H9 (cell line): Measurements from ENCODE around the gene RIC1. TPM values are rescaled to one million over a fixed set of nuclear protein-coding genes. Genes with fewer than 3 reads are reported as not detected.
"Not testable (repeated sequence)": the region's sequence is repeated elsewhere in the genome, so short reads cannot be mapped to it uniquely, and the experiment has no call there.

Experiments used
- DNase-seq: peaks from one replicate; pipeline ENCODE4 v3.0.0-alpha.2; 2017
- H2AFZ ChIP-seq: one replicate; pipeline ENCODE4 v1.6.1; 2013; ENCODE audit warnings: mild to moderate bottlenecking, low read length, control low read depth, moderate library complexity
- H2AK5ac ChIP-seq: 2 replicates; pipeline ENCODE4 v1.6.1; 2013; ENCODE audit warnings: low read length, control low read depth, mixed read lengths; ENCODE audit not compliant: insufficient read length
- H2BK120ac ChIP-seq: one replicate; pipeline ENCODE4 v1.6.1; 2013; ENCODE audit warnings: low read depth, mild to moderate bottlenecking, low read length, control low read depth, inconsistent platforms; ENCODE audit not compliant: poor library complexity, severe bottlenecking
- H2BK12ac ChIP-seq: 2 replicates; pipeline ENCODE4 v1.6.1; 2013; ENCODE audit warnings: low read length, control low read depth, mixed read lengths, low read depth; ENCODE audit not compliant: insufficient read length
- H2BK15ac ChIP-seq: 2 replicates; pipeline ENCODE4 v1.6.1; 2013; ENCODE audit warnings: low read depth, low read length, control low read depth
- H2BK20ac ChIP-seq: one replicate; pipeline ENCODE4 v1.6.1; 2013; ENCODE audit warnings: low read depth, mild to moderate bottlenecking, low read length, control low read depth, inconsistent platforms; ENCODE audit not compliant: poor library complexity, severe bottlenecking
- H2BK5ac ChIP-seq: 2 replicates; pipeline ENCODE4 v1.6.1; 2013; ENCODE audit warnings: low read length, control low read depth, mixed read lengths; ENCODE audit not compliant: insufficient read length
- H3K14ac ChIP-seq: 2 replicates; pipeline ENCODE4 v1.6.1; 2013; ENCODE audit warnings: low read length, control low read depth; ENCODE audit not compliant: insufficient read depth
- H3K18ac ChIP-seq: 2 replicates; pipeline ENCODE4 v1.6.1; 2013; ENCODE audit warnings: low read depth, mild to moderate bottlenecking, mixed read lengths, low read length, control low read depth; ENCODE audit not compliant: insufficient read length
- H3K23ac ChIP-seq: 2 replicates; pipeline ENCODE4 v1.6.1; 2013; ENCODE audit warnings: low read length, control low read depth, mixed read lengths, low read depth; ENCODE audit not compliant: insufficient read length
- H3K23me2 ChIP-seq: 2 replicates; pipeline ENCODE4 v1.6.1; 2013; ENCODE audit warnings: low read depth, mild to moderate bottlenecking, mixed read lengths, low read length, control low read depth; ENCODE audit not compliant: insufficient read length, poor library complexity, severe bottlenecking
- H3K27ac ChIP-seq: 2 replicates; pipeline ENCODE4 v1.5.1; 2013; ENCODE audit warnings: low read length, control low read depth, mixed read lengths, low read depth; ENCODE audit not compliant: insufficient read length
- H3K27me3 ChIP-seq: 2 replicates; pipeline ENCODE4 v1.6.1; 2013; ENCODE audit warnings: low read length, control low read depth, inconsistent platforms; ENCODE audit not compliant: insufficient read depth
- H3K4ac ChIP-seq: 2 replicates; pipeline ENCODE4 v1.6.1; 2013; ENCODE audit warnings: low read depth, mild to moderate bottlenecking, control low read depth, inconsistent platforms, low read length, moderate library complexity
- H3K4me1 ChIP-seq: 2 replicates; pipeline ENCODE4 v1.6.1; 2013; ENCODE audit warnings: low read length, control low read depth, inconsistent platforms; ENCODE audit not compliant: insufficient read depth
- H3K4me2 ChIP-seq: 2 replicates; pipeline ENCODE4 v1.6.1; 2013; ENCODE audit warnings: low read length, control low read depth, mixed read lengths; ENCODE audit not compliant: insufficient read length, insufficient read depth
- H3K56ac ChIP-seq: 2 replicates; pipeline ENCODE4 v1.6.1; 2013; ENCODE audit warnings: low read depth, mild to moderate bottlenecking, mixed read lengths, low read length, control low read depth; ENCODE audit not compliant: insufficient read length
- H3K79me1 ChIP-seq: 2 replicates; pipeline ENCODE4 v1.6.1; 2013; ENCODE audit warnings: low read depth, mild to moderate bottlenecking, moderate library complexity, low read length, control low read depth, inconsistent platforms; ENCODE audit not compliant: insufficient read depth, poor library complexity, severe bottlenecking
- H3K79me2 ChIP-seq: 2 replicates; pipeline ENCODE4 v1.6.1; 2013; ENCODE audit warnings: low read length, control low read depth, inconsistent platforms; ENCODE audit not compliant: insufficient read depth
- H3K9ac ChIP-seq: 2 replicates; pipeline ENCODE4 v1.6.1; 2013; ENCODE audit warnings: low read length, control low read depth, mixed read lengths; ENCODE audit not compliant: insufficient read length; ENCODE audit errors: extremely low read depth
- H3K9me3 ChIP-seq: one replicate; pipeline ENCODE4 v1.6.1; 2013; ENCODE audit warnings: low read depth, low read length, inconsistent platforms; ENCODE audit not compliant: control insufficient read depth
- H3T11ph ChIP-seq: one replicate; pipeline ENCODE4 v1.6.1; 2013; ENCODE audit warnings: mild to moderate bottlenecking, low read length, control low read depth, inconsistent platforms
- H4K20me1 ChIP-seq: one replicate; pipeline ENCODE4 v1.6.1; 2013; ENCODE audit not compliant: control insufficient read depth, insufficient read length, insufficient read depth
- H4K5ac ChIP-seq: 2 replicates; pipeline ENCODE4 v1.6.1; 2013; ENCODE audit warnings: low read depth, mild to moderate bottlenecking, mixed read lengths, low read length, control low read depth; ENCODE audit not compliant: insufficient read length
- H4K8ac ChIP-seq: replicated peaks from 2 replicates; pipeline ENCODE4 v1.6.1; 2013; ENCODE audit warnings: low read length, control low read depth, mixed read lengths, low read depth; ENCODE audit not compliant: insufficient read length
- H4K91ac ChIP-seq: 2 replicates; pipeline ENCODE4 v1.6.1; 2013; ENCODE audit warnings: low read depth, mild to moderate bottlenecking, moderate library complexity, mixed read lengths, low read length, control low read depth; ENCODE audit not compliant: insufficient read length
- H3K27ac Mint-ChIP-seq, 3 experiments: 2 replicates in 2 of 3; 3 replicates in 1 of 3; pipeline ENCODE4 v1.8.0; 2020 to 2021; ENCODE audit warnings: mixed read lengths in 3 of 3, mild to moderate bottlenecking in 1 of 3, moderate library complexity in 1 of 3
- H3K27me3 Mint-ChIP-seq: 2 replicates; pipeline ENCODE4 v1.8.0; 2021; ENCODE audit warnings: low read depth, mild to moderate bottlenecking, moderate library complexity, mixed read lengths
- H3K36me3 Mint-ChIP-seq, 3 experiments: 2 replicates in 2 of 3; 3 replicates in 1 of 3; pipeline ENCODE4 v1.8.0; 2020 to 2021; ENCODE audit warnings: low read depth in 3 of 3, mixed read lengths in 3 of 3; ENCODE audit not compliant: insufficient read depth in 1 of 3
- H3K4me1 Mint-ChIP-seq, 2 experiments: 2 replicates each; pipeline ENCODE4 v1.8.0; 2020; ENCODE audit warnings: mixed read lengths in 2 of 2
- H3K4me3 Mint-ChIP-seq, 2 experiments: 2 replicates in 1 of 2; 3 replicates in 1 of 2; pipeline ENCODE4 v1.8.0; 2020 to 2021; ENCODE audit warnings: mild to moderate bottlenecking in 2 of 2, mixed read lengths in 2 of 2, moderate library complexity in 1 of 2
- H3K9me3 Mint-ChIP-seq, 2 experiments: 2 replicates in 1 of 2; 3 replicates in 1 of 2; pipeline ENCODE4 v1.8.0; 2020; ENCODE audit warnings: mild to moderate bottlenecking in 2 of 2, mixed read lengths in 2 of 2, moderate library complexity in 1 of 2
- CTCF ChIP-seq: fragments of 200-600 bp; sonication (generic); conservative IDR thresholded peaks from 3 replicates; pipeline ENCODE4 v1.8.0; 2021; ENCODE audit warnings: antibody characterized with exemption, mild to moderate bottlenecking
- WGBS: extraction: QIAGEN DNeasy Blood & Tissue Kit; methylation state at CpG from one replicate; pipeline ENCODE4 v1.1.7; 2013; ENCODE audit warnings: missing lambda C conversion rate, low lambda C conversion rate, mixed read lengths; ENCODE audit not compliant: insufficient read length; ENCODE audit errors: extremely low coverage; 5-methylcytosine and 5-hydroxymethylcytosine counted together
- total RNA-seq: library from RNA; stranded (reverse); gene quantifications from 2 replicates; pipeline ENCODE4 v1.2.1, GENCODE V29; 2021

RIC1 gene
- total RNA-seq, 1 experiment from 2014 or later = 13.7 TPM

- Histone ChIP-seq H3K9ac (no peak overlapping the region), H3K4me2 (no peak overlapping the region), H2BK12ac (no peak overlapping the region), H2AFZ (no peak overlapping the region), H3K4ac (no peak overlapping the region), H3K23me2 (no peaks in the 10 kb centered on the region), H4K20me1 (no peaks in the 10 kb centered on the region), H3K79me2 (no peaks in the 10 kb centered on the region; the same call in 1 of the 2 replicates), H2BK15ac (no peak overlapping the region), H3T11ph (no peak overlapping the region), H2AK5ac (no peak overlapping the region), H4K91ac (no peak overlapping the region), H2BK20ac (no peak overlapping the region), H3K18ac (no peak overlapping the region), H2BK120ac (no peak overlapping the region), H3K56ac (no peak overlapping the region), H3K4me1 (peaks cover 5% of the 10 kb centered on the region; the same call in 1 of the 2 replicates), H2BK5ac (no peak overlapping the region), H3K27ac (no peak overlapping the region), H4K8ac (no peak overlapping the region), H3K79me1 (no peaks in the 10 kb centered on the region), H4K5ac (no peak overlapping the region), H3K23ac (no peak overlapping the region), H3K9me3 (no peaks in the 10 kb centered on the region), H3K14ac (no peak overlapping the region), H3K27me3 (no peaks in the 10 kb centered on the region)
- no peak for DNase-seq
- WGBS = no CpG with 5 or more reads among the region's 3 CpGs
- Mint-ChIP-seq H3K36me3 (peaks cover 3 to 20% (median 18%) of the 10 kb centered on the region in 3 experiments; a peak in 6 of 7 replicates), H3K9me3 (peaks cover 4 to 10% of the 10 kb centered on the region in 2 experiments; a peak in 4 of 5 replicates), H3K27ac (0 out of 7 replicates have a peak overlapping the region, but pooled peaks of 1 of the 3 experiments have one; percentile 12), H3K27me3 (peaks cover 4% of the 10 kb centered on the region; the same call in 1 of the 2 replicates), H3K4me1 (peaks cover 13 to 18% of the 10 kb centered on the region in 2 experiments), H3K4me3 (no peak overlapping the region)
- no peak for TF ChIP-seq CTCF
Observed at GRCh38 chr9:5671711-5672353, 42.9 kb downstream of the RIC1 start.

GRCh38 chr9:5675046-5675445 is 46.1 kb downstream of the RIC1 start:
- not testable (repeated sequence) for H3K36me3 Mint-ChIP-seq, H3K14ac ChIP-seq, H2BK5ac ChIP-seq, H3K23ac ChIP-seq, H3K4me2 ChIP-seq, H4K91ac ChIP-seq, H3K79me1 ChIP-seq, H2BK20ac ChIP-seq, H3K9me3 ChIP-seq, H3K56ac ChIP-seq, H3K27me3 Mint-ChIP-seq, H3K27ac ChIP-seq, H3K4ac ChIP-seq, H3K18ac ChIP-seq, H4K8ac ChIP-seq, H3K4me3 Mint-ChIP-seq, H3K9me3 Mint-ChIP-seq, H2AFZ ChIP-seq, H4K20me1 ChIP-seq, H2BK12ac ChIP-seq, H3K23me2 ChIP-seq, H2BK120ac ChIP-seq, H2AK5ac ChIP-seq, H3K4me1 ChIP-seq, H3K27me3 ChIP-seq, H3K79me2 ChIP-seq, H3T11ph ChIP-seq, DNase-seq, H4K5ac ChIP-seq, H3K9ac ChIP-seq, H2BK15ac ChIP-seq
- WGBS = no CpG with 5 or more reads among the region's 11 CpGs
- Mint-ChIP-seq H3K4me1 (peaks cover 10 to 16% of the 10 kb centered on the region in 2 experiments), H3K27ac (peak overlapping the region in 1 of 3 experiments; percentile 1; a peak in 1 of 7 replicates)
